ENCODE data around the gene STK4.
A peak's percentile ranks its signal among the peaks of the same experiment; 100 is the strongest.

The STK4 gene

DNA sequence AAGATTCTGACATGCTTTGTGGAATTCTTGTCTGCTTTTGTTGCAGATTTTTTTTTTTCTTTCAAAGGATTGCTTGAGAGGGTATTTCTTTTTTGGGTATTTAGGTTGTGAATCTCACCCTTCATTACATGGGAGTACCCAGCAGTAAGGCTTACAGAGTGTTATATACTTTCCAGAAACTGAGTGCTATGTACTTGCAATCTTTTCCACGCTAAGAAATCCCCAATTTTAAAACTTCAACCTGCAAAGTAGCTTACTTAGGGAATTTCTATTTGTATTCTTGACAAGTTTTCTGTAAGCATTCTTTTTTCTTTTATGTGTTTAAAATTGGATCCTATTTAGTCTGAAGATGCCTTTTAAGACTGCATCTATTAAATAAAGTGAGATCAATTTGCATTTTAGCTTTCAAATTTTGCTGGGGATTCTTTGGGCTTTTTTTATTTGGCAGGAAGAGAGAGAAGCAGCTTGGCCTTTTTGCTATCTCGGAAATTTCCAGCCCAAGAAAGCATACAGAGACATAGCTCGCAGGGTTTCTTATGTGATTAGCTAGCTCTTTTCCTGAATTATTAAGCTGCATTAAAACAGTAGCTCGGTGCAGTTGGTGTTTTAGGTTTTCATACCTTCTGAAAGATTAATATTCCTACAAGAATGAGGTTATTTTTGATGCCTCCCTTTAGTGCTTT is 92.0 kb downstream of the STK4 start:
- Histone ChIP-seq H4K8ac (ENCODE audit: low read depth, low read length) (no peak overlapping the region), H3K79me2 (ENCODE audit: control insufficient read depth, insufficient read depth, low read length, poor library complexity) (no peaks in the 10 kb centered on the region), H3K27me3 (ENCODE audit: insufficient read depth, low read length) (no peaks in the 10 kb centered on the region), H3K4me3 (ENCODE audit: low read depth, low read length) (no peak overlapping the region), H3K4me1 (ENCODE audit: control insufficient read depth in 1 of 2, insufficient read depth in 2 of 2, low read length in 2 of 2) (peaks cover 0 to 2% of the 10 kb centered on the region in 2 experiments), H3K79me1 (ENCODE audit: low read length) (peaks cover 2% of the 10 kb centered on the region), H2BK120ac (ENCODE audit: insufficient read depth, low read length, poor library complexity) (no peak overlapping the region), H3K9ac (ENCODE audit: low read length) (no peak overlapping the region), H4K12ac (ENCODE audit: low read depth, low read length) (no peak overlapping the region), H2BK12ac (ENCODE audit: low read length) (no peak overlapping the region), H3K14ac (ENCODE audit: low read length) (no peak overlapping the region), H3K4ac (ENCODE audit: low read depth, low read length) (no peak overlapping the region), H3K36me3 (ENCODE audit: control insufficient read depth in 1 of 2, insufficient read depth in 2 of 2, low read length in 2 of 2) (peaks cover 4% of the 10 kb centered on the region in 2 experiments), H3K18ac (ENCODE audit: low read length) (no peak overlapping the region), H3K9me3 (ENCODE audit: insufficient read depth, low read depth, low read length) (no peaks in the 10 kb centered on the region), H4K91ac (ENCODE audit: low read depth, low read length) (no peak overlapping the region), H3K23ac (ENCODE audit: low read length) (no peak overlapping the region), H3K27ac (ENCODE audit: low read depth, low read length) (no peak overlapping the region), H2AFZ (ENCODE audit: insufficient read depth, low read length, poor library complexity) (no peak overlapping the region), H3K4me2 (ENCODE audit: low read length) (no peak overlapping the region), H2AK5ac (ENCODE audit: low read length) (no peak overlapping the region), H2BK5ac (ENCODE audit: low read depth, low read length, poor library complexity) (no peak overlapping the region)
- DNase-seq = no peak
- no CpG with 5 or more reads among the region's 4 CpGs for WGBS (ENCODE audit: extremely low coverage, insufficient coverage, insufficient read length)

DNA sequence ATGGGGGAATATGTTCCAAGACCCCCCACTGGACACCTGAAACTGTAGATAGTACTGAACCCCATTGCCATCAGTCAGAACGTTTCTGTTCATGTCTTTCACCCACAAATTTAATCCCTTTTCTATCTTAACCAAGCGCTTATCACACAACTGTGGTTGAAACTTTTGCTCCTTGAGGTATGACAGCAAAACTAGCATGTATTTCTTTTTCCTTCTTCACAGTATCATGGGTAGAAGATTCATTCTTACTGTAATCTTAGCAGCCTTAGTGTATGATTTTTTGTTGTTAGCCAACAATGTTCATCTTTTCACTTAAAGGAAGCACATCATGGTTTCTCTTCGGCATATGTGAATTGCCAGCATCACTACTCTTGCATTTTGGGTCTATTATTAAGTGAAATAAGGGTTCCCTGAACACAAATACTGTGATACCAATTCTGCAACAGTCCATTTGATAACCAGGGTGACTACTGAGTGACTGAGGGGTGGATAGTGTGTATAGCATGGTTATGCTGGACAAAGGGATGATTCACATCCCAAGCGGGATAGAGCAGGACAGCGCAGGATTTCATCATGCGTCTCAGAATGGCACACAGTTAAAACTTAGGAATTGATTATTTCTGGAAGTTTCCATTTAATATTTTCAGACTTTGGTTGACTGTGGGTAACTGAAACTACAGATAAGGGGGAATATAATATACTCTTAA is 92.9 kb downstream of the STK4 start:
- no peak overlapping the region for H4K12ac ChIP-seq (ENCODE audit: low read depth, low read length)
- no peak overlapping the region for H2AFZ ChIP-seq (ENCODE audit: insufficient read depth, low read length, poor library complexity)
- no peak overlapping the region for H2AK5ac ChIP-seq (ENCODE audit: low read length)
- H2BK12ac ChIP-seq (ENCODE audit: low read length) = no peak overlapping the region
- H3K27me3 ChIP-seq (ENCODE audit: insufficient read depth, low read length) = no peaks in the 10 kb centered on the region
- H3K18ac ChIP-seq (ENCODE audit: low read length) = no peak overlapping the region
- WGBS (ENCODE audit: extremely low coverage, insufficient coverage, insufficient read length) = no CpG with 5 or more reads among the region's 6 CpGs
- H3K23ac ChIP-seq (ENCODE audit: low read length) = no peak overlapping the region
- no peak overlapping the region for H4K8ac ChIP-seq (ENCODE audit: low read depth, low read length)
- DNase-seq = peak in 1 of 2 donors; percentile 11
- H3K27ac ChIP-seq (ENCODE audit: low read depth, low read length) = no peak overlapping the region
- no peak overlapping the region for H4K91ac ChIP-seq (ENCODE audit: low read depth, low read length)
- no peak overlapping the region for H3K4ac ChIP-seq (ENCODE audit: low read depth, low read length)
- peaks cover 4% of the 10 kb centered on the region in 2 experiments for H3K36me3 ChIP-seq (ENCODE audit: control insufficient read depth in 1 of 2, insufficient read depth in 2 of 2, low read length in 2 of 2)
- H3K79me1 ChIP-seq (ENCODE audit: low read length) = no peaks in the 10 kb centered on the region
- no peak overlapping the region for H3K14ac ChIP-seq (ENCODE audit: low read length)
- H3K9me3 ChIP-seq (ENCODE audit: insufficient read depth, low read depth, low read length) = no peaks in the 10 kb centered on the region
- no peak overlapping the region for H3K4me2 ChIP-seq (ENCODE audit: low read length)
- no peaks in the 10 kb centered on the region for H3K79me2 ChIP-seq (ENCODE audit: control insufficient read depth, insufficient read depth, low read length, poor library complexity)
- H2BK5ac ChIP-seq (ENCODE audit: low read depth, low read length, poor library complexity) = no peak overlapping the region
- no peak overlapping the region for H3K9ac ChIP-seq (ENCODE audit: low read length)
- H3K4me3 ChIP-seq (ENCODE audit: low read depth, low read length) = no peak overlapping the region
- no peak overlapping the region for H2BK120ac ChIP-seq (ENCODE audit: insufficient read depth, low read length, poor library complexity)
- H3K4me1 ChIP-seq (ENCODE audit: control insufficient read depth in 1 of 2, insufficient read depth in 2 of 2, low read length in 2 of 2) = no peaks in the 10 kb centered on the region

GRCh38 chr20:45060294-45060693 is 94.0 kb downstream of the STK4 start:
- no peaks in the 10 kb centered on the region for H3K79me2 ChIP-seq (ENCODE audit: control insufficient read depth, insufficient read depth, low read length, poor library complexity)
- H2BK120ac ChIP-seq (ENCODE audit: insufficient read depth, low read length, poor library complexity) = no peak overlapping the region
- no peak overlapping the region for H3K18ac ChIP-seq (ENCODE audit: low read length)
- H4K12ac ChIP-seq (ENCODE audit: low read depth, low read length) = no peak overlapping the region
- H2BK12ac ChIP-seq (ENCODE audit: low read length) = no peak overlapping the region
- no peak overlapping the region for H3K23ac ChIP-seq (ENCODE audit: low read length)
- H3K36me3 ChIP-seq (ENCODE audit: control insufficient read depth in 1 of 2, insufficient read depth in 2 of 2, low read length in 2 of 2) = peaks cover 4% of the 10 kb centered on the region in 2 experiments
- no peaks in the 10 kb centered on the region for H3K79me1 ChIP-seq (ENCODE audit: low read length)
- no peaks in the 10 kb centered on the region for H3K9me3 ChIP-seq (ENCODE audit: insufficient read depth, low read depth, low read length)
- H3K9ac ChIP-seq (ENCODE audit: low read length) = no peak overlapping the region
- DNase-seq = no peak
- H4K91ac ChIP-seq (ENCODE audit: low read depth, low read length) = no peak overlapping the region
- no peak overlapping the region for H3K4ac ChIP-seq (ENCODE audit: low read depth, low read length)
- no peak overlapping the region for H2AFZ ChIP-seq (ENCODE audit: insufficient read depth, low read length, poor library complexity)
- H3K27me3 ChIP-seq (ENCODE audit: insufficient read depth, low read length) = no peaks in the 10 kb centered on the region
- no peak overlapping the region for H3K4me2 ChIP-seq (ENCODE audit: low read length)
- H3K4me3 ChIP-seq (ENCODE audit: low read depth, low read length) = no peak overlapping the region
- H2AK5ac ChIP-seq (ENCODE audit: low read length) = no peak overlapping the region
- WGBS (ENCODE audit: extremely low coverage, insufficient coverage, insufficient read length) = no CpG with 5 or more reads among the region's 4 CpGs
- H3K4me1 ChIP-seq (ENCODE audit: control insufficient read depth in 1 of 2, insufficient read depth in 2 of 2, low read length in 2 of 2) = no peaks in the 10 kb centered on the region
- no peak overlapping the region for H2BK5ac ChIP-seq (ENCODE audit: low read depth, low read length, poor library complexity)
- no peak overlapping the region for H4K8ac ChIP-seq (ENCODE audit: low read depth, low read length)
- H3K27ac ChIP-seq (ENCODE audit: low read depth, low read length) = no peak overlapping the region
- no peak overlapping the region for H3K14ac ChIP-seq (ENCODE audit: low read length)

DNA sequence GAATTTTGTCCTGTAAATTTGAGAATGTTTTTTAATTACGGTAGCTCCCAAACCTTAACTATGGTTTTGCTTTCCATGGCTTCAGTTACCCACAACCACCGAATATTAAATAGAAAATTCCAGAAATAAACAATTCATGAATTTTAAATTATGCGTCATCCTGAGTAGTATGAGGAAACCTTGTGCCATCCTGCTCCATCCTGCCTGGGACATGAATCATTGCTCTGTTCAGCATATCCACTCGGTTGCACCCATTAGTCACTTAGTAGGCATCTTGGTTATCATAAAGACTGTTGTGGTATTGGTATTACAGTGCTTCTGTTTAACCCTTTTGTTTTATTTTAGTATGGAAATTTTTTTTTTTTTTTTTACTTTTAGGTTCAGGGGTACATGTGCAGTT is 94.9 kb downstream of the STK4 start:
- H3K9ac ChIP-seq (ENCODE audit: low read length) = no peak overlapping the region
- H3K79me1 ChIP-seq (ENCODE audit: low read length) = no peaks in the 10 kb centered on the region
- no peak overlapping the region for H2BK120ac ChIP-seq (ENCODE audit: insufficient read depth, low read length, poor library complexity)
- no peak overlapping the region for H3K27ac ChIP-seq (ENCODE audit: low read depth, low read length)
- peaks cover 4% of the 10 kb centered on the region in 2 experiments for H3K36me3 ChIP-seq (ENCODE audit: control insufficient read depth in 1 of 2, insufficient read depth in 2 of 2, low read length in 2 of 2)
- no peak overlapping the region for H2AFZ ChIP-seq (ENCODE audit: insufficient read depth, low read length, poor library complexity)
- H2AK5ac ChIP-seq (ENCODE audit: low read length) = no peak overlapping the region
- no CpG with 5 or more reads among the region's 4 CpGs for WGBS (ENCODE audit: extremely low coverage, insufficient coverage, insufficient read length)
- no peak overlapping the region for H3K23ac ChIP-seq (ENCODE audit: low read length)
- no peak overlapping the region for H4K12ac ChIP-seq (ENCODE audit: low read depth, low read length)
- H2BK12ac ChIP-seq (ENCODE audit: low read length) = no peak overlapping the region
- no peaks in the 10 kb centered on the region for H3K79me2 ChIP-seq (ENCODE audit: control insufficient read depth, insufficient read depth, low read length, poor library complexity)
- no peak overlapping the region for H3K4ac ChIP-seq (ENCODE audit: low read depth, low read length)
- DNase-seq = peak; percentile 67 to 85
- H3K9me3 ChIP-seq (ENCODE audit: insufficient read depth, low read depth, low read length) = no peaks in the 10 kb centered on the region
- H4K8ac ChIP-seq (ENCODE audit: low read depth, low read length) = no peak overlapping the region
- no peak overlapping the region for H3K4me3 ChIP-seq (ENCODE audit: low read depth, low read length)
- no peak overlapping the region for H3K18ac ChIP-seq (ENCODE audit: low read length)
- H2BK5ac ChIP-seq (ENCODE audit: low read depth, low read length, poor library complexity) = no peak overlapping the region
- no peak overlapping the region for H3K14ac ChIP-seq (ENCODE audit: low read length)
- H3K4me1 ChIP-seq (ENCODE audit: control insufficient read depth in 1 of 2, insufficient read depth in 2 of 2, low read length in 2 of 2) = no peaks in the 10 kb centered on the region
- no peaks in the 10 kb centered on the region for H3K27me3 ChIP-seq (ENCODE audit: insufficient read depth, low read length)
- H4K91ac ChIP-seq (ENCODE audit: low read depth, low read length) = no peak overlapping the region
- H3K4me2 ChIP-seq (ENCODE audit: low read length) = no peak overlapping the region

All from trophoblast cell (in vitro differentiated cells and primary cell).